GM11168 (cell line): ENCODE measurements around the gene WNT2B.
"Not testable (repeated sequence)": the region's sequence is repeated elsewhere in the genome, so short reads cannot be mapped to it uniquely, and the experiment has no call there.

Source experiments
- in situ Hi-C: fragments of 300-500 bp; cut with MboI; formaldehyde crosslinking; loops from one replicate; pipeline ENCODE4 v1.12.0; 2022; ENCODE audit warnings: low sequenced_read_pairs; ENCODE audit not compliant: unreplicated experiment

WNT2B gene

GRCh38 chr1:112508278-112509004 is at the start of gene WNT2B:
Gene WNT2B (plus strand): TSS chr1:112508965. CDS start chr1:112509263, 298 bp downstream.
- in situ Hi-C loops: no loop called here

GRCh38 chr1:112460615-112461014 is 48.1 kb upstream of the WNT2B start:
- in situ Hi-C loops: no loop called here

GRCh38 chr1:112461200-112461871 is 47.4 kb upstream of the WNT2B start:
- in situ Hi-C loops: no loop called here

- in situ Hi-C loops: no loop called here
Measured at GRCh38 chr1:112462953-112463279, 45.8 kb upstream of the WNT2B start.

- in situ Hi-C loops: no loop called here
Measured at GRCh38 chr1:112464501-112464900, 44.3 kb upstream of the WNT2B start.

- in situ Hi-C loops: no loop called here
Measured at GRCh38 chr1:112465122-112465521, 43.6 kb upstream of the WNT2B start.

- in situ Hi-C loops: no loop called here
Measured at GRCh38 chr1:112466078-112466660, 42.6 kb upstream of the WNT2B start.

- in situ Hi-C loops: not testable (repeated sequence)
Measured at GRCh38 chr1:112470324-112470723, 38.4 kb upstream of the WNT2B start.

GRCh38 chr1:112470966-112471365 is 37.8 kb upstream of the WNT2B start:
- in situ Hi-C loops: no loop called here

GRCh38 chr1:112472142-112472541 is 36.6 kb upstream of the WNT2B start:
- in situ Hi-C loops: no loop called here

- in situ Hi-C loops: loop anchor here (25.0 kb wide), 1 partner anchor 235 kb away; the partner anchor contains the start of genes PPM1J and RHOC
Measured at GRCh38 chr1:112477550-112477949, 31.2 kb upstream of the WNT2B start.

GRCh38 chr1:112478314-112478713 is 30.5 kb upstream of the WNT2B start:
- in situ Hi-C loops: loop anchor here (25.0 kb wide), 1 partner anchor 234 kb away; the partner anchor contains the start of genes PPM1J and RHOC

- in situ Hi-C loops: loop anchor here (25.0 kb wide), 1 partner anchor 226 kb away; the partner anchor contains the start of genes PPM1J and RHOC
Measured at GRCh38 chr1:112486063-112486462, 22.7 kb upstream of the WNT2B start.

- in situ Hi-C loops: loop anchor here (25.0 kb wide), 1 partner anchor 225 kb away; the partner anchor contains the start of genes PPM1J and RHOC
Measured at GRCh38 chr1:112487686-112488085, 21.1 kb upstream of the WNT2B start.

- in situ Hi-C loops: loop anchor here (25.0 kb wide), 1 partner anchor 224 kb away; the partner anchor contains the start of genes PPM1J and RHOC
Measured at GRCh38 chr1:112488141-112488540, 20.6 kb upstream of the WNT2B start.

GRCh38 chr1:112492076-112492475 is 16.7 kb upstream of the WNT2B start:
- in situ Hi-C loops: loop anchor here (25.0 kb wide), 1 partner anchor 220 kb away; the partner anchor contains the start of genes PPM1J and RHOC

GRCh38 chr1:112493351-112493750 is 15.4 kb upstream of the WNT2B start:
- in situ Hi-C loops: loop anchor here (25.0 kb wide), 1 partner anchor 219 kb away; the partner anchor contains the start of genes PPM1J and RHOC

GRCh38 chr1:112496290-112496689 is 12.5 kb upstream of the WNT2B start:
- in situ Hi-C loops: loop anchor here (25.0 kb wide), 1 partner anchor 216 kb away; the partner anchor contains the start of genes PPM1J and RHOC

GRCh38 chr1:112501810-112502641 is 6.7 kb upstream of the WNT2B start:
- in situ Hi-C loops: no loop called here

GRCh38 chr1:112502826-112503225 is 5.9 kb upstream of the WNT2B start:
- in situ Hi-C loops: no loop called here
